HG03139 (cell line): ENCODE measurements around the gene CMTM1.
"Not testable (repeated sequence)": the region's sequence is repeated elsewhere in the genome, so short reads cannot be mapped to it uniquely, and the experiment has no call there.

Experiments
- ATAC-seq: cut with Tn5 transposase; IDR thresholded peaks from one replicate; pipeline ENCODE4 v1.9.1; 2021; ENCODE audit not compliant: unreplicated experiment

CMTM1 gene

DNA sequence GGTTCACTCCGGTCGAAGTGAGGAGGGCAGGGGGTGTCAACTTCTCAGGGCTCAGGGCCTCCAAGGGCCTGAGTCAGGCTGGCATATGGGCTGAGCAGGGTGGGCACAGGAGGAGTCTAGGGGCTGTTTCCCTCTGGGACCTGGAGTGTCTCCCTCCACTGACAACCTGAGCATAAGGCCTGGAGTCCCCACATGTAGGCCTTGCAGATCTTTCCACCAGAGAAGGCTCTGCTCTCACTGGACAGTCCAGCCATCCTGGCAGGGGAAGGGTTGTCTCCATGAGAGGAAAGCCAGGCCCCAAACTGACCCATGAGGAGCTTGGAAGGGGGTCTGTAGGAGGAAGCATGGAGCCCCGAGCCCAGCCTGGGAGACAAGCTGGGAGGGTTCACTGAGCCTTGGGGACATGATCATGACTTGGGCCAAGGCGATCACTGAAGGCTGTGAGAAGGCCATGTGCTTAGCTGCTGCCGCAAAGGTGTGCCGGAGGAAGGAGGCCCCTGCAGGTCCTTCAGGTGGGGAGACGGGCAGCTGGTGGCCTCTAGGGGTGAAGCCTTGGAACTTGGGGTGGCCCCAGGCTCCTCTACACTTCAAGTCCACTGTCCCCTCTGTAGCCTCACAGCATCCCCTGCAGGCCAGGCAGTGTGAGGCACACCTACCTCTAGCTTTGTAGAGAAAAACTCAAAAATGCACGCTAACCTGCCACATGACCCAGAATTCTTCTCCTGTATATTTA is 22.9 kb downstream of the CMTM1 start:
- ATAC-seq: no peak

DNA sequence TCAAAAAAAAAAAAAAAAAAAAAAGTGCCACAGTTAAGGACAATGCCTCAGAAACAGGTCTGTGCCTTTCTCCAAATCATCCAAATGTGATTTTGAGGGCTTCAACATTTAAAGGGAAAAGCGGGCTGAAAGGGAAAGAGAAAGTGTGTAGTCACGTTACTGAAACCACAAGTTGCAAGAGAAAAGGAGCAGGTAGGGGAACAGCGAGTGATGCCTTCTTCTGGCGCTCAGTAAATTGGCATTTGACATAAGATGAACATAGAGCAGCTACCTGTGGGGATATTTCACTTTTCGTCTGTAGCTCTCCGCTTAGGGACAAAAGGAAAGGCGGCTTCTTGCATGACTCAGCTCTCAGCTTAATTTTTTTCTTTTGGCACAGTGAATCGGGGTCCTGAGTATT is 24.1 kb downstream of the CMTM1 start:
- no peak for ATAC-seq

- ATAC-seq: no peak
Observed at GRCh38 chr16:66591018-66591417, 24.8 kb downstream of the CMTM1 start.

DNA sequence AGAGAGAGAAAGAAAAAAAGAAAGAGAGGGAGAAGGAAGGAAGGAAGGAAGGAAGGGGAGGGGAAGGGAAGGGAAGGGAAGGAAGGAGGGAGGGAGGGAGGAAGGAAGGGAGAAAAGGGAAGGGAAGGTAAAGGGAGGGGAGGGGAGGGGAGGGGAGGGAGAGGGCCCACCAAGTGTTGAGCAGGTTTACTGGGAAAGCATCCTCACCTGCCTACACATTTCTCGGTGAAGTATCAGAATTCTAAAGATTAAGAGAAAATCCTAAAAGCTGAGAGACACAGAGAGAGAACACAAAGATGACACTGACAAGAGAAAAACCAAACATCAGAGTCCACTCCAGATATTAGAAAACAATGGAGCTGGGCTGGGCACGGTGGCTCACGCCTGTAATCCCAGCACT is 26.0 kb downstream of the CMTM1 start:
- no peak for ATAC-seq

DNA sequence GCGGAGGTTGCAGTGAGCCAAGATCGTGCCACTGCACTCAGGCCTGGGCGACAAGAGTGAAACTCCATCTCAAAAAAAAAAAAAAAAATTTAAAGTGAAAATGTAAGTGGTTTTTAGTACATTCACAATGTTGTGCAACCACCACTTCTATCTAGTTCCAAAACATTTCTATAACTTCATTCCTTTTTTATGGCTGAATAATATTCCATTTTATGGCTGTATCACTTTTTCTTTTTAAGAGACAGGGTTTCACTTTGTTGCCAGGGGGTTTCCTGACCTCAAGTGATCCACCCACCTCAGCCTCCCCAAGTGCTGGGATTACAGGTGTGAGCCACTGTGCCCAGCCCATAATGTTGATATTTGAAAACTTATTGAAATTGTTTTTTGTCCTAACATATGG is 26.6 kb downstream of the CMTM1 start:
- ATAC-seq: no peak

DNA sequence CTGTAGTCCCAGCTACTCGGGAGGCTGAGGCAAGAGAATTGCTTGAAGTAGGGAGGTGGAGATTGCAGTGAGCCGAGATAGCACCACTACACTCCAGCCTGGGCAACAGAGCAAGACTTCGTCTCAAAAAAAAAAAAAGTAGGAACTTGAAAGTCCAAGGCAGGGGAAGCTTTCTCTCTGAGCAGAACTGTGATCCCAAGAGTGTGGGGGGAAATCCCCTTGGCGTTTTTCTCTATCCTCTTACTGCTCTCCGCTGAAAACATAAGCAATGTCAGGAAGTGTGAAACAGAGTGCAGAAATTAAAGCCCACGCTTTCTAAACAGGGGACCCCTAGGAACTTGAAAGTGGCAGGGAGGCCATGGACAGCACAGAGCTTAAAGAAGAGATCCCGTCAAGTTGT is 28.5 kb downstream of the CMTM1 start:
- no peak for ATAC-seq

DNA sequence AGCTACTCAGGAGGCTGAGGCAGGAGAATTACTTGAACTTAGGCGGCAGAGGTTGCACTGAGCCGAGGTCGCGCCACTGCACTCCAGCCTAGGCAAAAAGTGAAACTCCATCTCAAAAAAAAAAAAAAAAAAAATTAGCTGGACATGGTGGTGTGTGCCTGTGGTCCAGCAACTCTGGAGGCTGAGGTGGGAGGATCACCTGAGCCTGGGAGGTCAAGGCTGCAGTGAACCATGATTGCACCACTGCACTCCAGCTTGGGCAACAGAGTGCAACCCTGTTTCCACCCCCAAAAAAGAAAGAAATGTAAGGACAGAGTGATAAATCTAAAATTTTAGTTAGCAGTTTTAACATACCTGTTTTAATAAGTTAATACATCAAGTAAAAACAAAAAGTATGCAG is 30.3 kb downstream of the CMTM1 start:
- ATAC-seq: not testable (repeated sequence)

DNA sequence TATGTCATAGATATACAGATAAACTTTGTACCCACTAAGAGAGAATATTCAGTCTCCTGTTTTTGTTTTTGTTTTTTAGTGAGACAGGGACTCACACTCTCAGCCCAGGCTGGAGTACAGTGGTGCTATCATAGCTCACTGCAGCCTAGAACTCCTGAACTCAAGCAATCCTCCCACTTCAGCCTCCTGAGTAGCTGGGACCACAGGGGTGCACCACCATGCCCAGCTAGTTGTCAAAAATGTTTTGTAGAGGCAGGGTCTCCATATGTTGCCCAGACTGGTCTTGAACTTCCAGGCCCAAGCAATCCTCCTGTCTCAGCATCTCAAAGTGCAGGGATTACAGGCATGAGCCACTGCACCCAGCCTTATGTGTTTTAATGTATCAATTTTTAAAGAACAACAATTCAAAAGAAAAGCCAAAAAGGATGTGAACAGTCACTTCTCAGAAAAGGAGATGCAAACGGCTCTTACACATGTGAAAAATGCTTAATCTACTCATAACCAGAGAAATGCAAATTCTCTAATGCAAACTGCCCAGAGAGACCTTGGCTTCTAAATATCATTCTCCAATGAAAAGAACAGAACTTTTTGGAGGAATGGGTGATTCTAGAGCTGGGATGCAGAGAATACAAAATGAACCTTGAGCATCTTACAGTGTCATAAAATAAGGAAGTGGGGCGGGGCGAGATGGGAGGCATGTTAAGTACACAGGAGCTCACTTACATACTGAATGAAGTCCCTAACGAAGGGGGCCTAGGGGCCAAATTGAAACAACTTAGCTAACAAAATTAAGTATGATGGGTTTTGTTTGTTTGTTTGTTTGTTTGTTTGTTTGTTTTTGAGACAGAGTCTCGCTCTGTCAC is 31.0 kb downstream of the CMTM1 start:
- no peak for ATAC-seq

- no peak for ATAC-seq
Observed at GRCh38 chr16:66598111-66598510, 31.9 kb downstream of the CMTM1 start.

DNA sequence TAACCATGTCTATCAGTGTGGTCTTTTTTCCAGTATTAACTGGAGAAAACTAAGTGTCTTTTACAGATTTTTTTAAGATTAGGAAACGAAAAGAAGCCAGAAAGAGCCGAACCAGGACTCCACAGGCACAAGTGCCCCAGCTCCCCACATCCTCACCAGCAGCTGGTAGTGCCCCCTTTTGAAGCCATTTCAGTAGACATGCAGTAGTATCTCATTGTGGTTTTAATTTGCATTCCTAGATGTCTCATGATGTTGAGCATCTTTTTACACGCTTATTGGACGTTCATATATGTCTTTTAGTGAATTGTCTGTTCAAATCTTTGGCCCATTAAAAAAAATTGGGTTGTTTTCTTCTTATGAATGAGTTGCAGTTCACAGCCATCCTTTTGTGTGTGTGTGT is 33.5 kb downstream of the CMTM1 start:
- no peak for ATAC-seq

DNA sequence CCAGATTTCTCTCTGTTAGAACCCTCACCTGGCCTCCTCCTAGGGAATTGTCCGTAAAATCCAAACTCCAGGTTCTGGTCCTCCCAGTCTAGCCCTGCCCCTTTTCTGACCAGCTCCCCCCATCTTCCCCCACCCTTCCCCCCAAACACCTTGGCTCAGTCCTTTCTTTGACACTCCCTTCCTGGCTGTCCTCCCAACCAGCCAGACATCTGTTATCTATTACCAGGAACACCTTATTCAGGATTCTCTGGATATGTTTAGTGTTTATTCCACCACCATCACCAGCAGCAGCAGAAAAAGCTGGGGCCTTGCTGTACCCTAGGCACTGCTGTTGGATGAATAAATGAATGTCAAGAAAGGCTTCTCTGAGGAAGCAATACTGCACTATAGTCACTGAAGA is 34.2 kb downstream of the CMTM1 start:
- ATAC-seq: no peak

DNA sequence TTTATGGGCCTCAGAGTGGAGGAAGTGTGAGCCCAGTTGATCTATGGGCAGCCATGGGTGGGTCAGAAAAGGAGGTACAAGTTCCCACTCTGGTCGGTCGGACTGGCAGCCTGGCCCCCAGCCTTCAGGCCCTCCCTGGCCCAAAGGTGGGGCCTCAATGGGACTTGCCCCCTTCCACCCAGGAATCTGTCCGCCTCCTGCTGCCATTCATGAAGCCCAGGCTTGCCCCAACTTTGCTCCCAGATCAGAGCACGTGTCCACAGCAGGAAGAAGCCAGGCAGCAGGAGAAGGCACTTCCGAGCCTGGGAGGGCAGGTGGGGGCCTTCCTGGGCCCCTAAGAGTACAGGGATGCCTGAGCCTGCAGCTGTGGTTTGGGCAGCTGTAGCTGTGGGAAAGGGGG is 35.2 kb downstream of the CMTM1 start:
- ATAC-seq: no peak

GRCh38 chr16:66603537-66604375 is 37.5 kb downstream of the CMTM1 start:
- ATAC-seq: no peak

DNA sequence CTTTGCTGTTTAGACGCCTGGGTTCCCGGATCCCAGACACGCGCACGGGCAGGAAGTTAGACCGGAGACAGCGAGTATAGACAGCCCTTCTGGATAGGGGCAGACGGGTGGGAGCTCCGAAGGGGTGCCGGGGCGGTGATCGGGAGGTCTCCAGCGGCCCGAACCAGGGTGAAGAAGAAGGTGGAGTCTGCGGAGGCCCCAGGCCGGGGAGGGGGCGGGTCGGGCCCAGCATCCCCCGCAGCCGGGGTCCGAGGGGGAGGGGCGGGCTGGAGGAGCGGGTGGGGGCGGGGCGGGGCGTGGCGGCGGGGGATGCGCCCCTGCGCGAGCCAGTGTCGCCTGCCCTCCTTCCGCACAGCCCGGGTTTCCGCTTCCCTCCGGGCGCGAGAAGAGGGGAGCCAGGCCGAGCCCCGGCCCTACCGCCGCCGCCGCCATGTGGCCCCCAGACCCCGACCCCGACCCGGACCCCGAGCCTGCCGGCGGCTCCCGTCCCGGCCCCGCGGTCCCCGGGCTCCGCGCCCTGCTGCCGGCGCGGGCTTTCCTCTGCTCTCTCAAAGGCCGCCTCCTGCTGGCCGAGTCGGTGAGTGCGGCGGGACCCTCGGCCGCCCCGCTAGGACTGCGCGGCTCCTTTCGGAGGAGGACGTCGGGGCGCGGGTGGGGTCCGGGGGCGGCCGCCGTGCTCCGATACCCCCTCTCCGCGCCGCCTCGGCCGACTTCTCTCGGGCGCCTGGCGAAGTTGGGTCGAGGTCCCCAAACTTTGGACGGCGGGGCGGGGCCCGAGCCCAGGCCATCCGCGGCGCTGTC is 38.3 kb downstream of the CMTM1 start, which contains the start of gene CMTM3:
Gene CMTM3 (plus strand): TSS at position 329 of the 801 bp plus-strand sequence. CDS start 102 bp downstream, at position 431.
- no peak for ATAC-seq

GRCh38 chr16:66605177-66605978 is 39.1 kb downstream of the CMTM1 start:
- ATAC-seq: no peak

GRCh38 chr16:66605979-66606751 is 39.9 kb downstream of the CMTM1 start:
- no peak for ATAC-seq

DNA sequence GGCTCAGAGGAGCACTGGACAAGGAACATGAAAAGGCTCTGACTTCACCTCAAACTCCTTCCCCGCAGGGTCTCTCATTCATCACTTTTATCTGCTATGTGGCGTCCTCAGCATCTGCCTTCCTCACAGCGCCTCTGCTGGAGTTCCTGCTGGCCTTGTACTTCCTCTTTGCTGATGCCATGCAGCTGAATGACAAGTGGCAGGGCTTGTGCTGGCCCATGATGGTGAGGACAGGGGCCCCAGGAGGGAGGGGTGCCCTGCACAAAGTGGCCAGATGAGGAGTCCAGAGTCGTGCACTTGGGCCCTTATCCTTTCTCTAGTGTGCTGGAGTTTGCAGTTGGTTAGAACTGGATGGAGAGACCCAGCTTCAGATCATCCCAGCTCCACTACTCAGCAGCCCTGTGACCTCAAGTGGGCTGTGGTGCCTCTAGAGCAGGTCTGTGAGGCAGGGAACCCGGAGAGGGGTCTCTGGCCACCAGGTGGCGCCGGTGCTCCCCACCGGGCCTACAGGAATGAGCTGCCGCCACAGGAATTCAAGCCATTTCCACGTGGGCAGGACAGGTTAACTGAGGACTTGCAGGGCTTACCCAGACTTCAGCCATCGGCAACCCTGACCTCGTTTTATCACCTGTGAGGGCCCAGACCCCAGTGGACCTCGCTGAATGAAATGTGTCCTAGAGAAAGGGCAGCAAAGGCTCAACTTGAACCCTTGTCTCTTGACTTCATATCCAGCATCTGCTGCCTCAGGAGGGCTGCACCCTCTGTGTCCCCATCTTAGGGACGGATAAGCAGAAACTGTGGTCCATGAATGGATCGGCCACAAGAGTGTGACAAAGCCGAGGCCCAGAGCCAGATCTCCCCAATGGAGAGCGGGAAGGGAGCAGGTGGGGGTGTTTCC is 42.3 kb downstream of the CMTM1 start:
- no peak for ATAC-seq

DNA sequence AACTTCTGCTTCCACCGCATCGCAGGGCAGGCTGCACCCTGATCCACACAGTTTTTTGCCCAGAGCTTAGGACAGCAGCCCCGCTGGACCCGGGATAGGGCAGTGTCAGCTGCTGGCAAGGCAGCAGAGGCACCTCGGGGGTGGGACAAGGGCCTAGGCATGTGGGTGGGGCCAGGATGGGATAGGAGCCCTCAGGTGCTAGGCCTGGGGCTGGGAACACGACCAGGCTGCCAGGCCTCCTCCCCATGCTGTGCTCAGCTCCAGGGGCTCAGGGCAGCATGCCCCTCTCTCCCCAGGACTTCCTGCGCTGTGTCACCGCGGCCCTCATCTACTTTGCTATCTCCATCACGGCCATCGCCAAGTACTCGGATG is 42.9 kb downstream of the CMTM1 start:
- ATAC-seq: no peak
